ENCODE data around the gene MAD1L1.

GRCh38 chr7:2128601-2129322, 104.0 kb downstream of the MAD1L1 start:
- TF ChIP-seq, protein P1, sequence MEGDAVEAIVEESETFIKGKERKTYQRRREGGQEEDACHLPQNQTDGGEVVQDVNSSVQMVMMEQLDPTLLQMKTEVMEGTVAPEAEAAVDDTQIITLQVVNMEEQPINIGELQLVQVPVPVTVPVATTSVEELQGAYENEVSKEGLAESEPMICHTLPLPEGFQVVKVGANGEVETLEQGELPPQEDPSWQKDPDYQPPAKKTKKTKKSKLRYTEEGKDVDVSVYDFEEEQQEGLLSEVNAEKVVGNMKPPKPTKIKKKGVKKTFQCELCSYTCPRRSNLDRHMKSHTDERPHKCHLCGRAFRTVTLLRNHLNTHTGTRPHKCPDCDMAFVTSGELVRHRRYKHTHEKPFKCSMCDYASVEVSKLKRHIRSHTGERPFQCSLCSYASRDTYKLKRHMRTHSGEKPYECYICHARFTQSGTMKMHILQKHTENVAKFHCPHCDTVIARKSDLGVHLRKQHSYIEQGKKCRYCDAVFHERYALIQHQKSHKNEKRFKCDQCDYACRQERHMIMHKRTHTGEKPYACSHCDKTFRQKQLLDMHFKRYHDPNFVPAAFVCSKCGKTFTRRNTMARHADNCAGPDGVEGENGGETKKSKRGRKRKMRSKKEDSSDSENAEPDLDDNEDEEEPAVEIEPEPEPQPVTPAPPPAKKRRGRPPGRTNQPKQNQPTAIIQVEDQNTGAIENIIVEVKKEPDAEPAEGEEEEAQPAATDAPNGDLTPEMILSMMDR (IDR thresholded peaks at IDR 0.05): no peak
- no peak for TF ChIP-seq POLR2A (IDR thresholded peaks at IDR 0.05)
